ENCODE results near the gene SPATA3. TPM values are rescaled to one million over a fixed set of nuclear protein-coding genes. Genes with fewer than 3 reads are reported as not detected.

Gene SPATA3
- total and polyA plus RNA-seq, 4 donors = not detected

DNA sequence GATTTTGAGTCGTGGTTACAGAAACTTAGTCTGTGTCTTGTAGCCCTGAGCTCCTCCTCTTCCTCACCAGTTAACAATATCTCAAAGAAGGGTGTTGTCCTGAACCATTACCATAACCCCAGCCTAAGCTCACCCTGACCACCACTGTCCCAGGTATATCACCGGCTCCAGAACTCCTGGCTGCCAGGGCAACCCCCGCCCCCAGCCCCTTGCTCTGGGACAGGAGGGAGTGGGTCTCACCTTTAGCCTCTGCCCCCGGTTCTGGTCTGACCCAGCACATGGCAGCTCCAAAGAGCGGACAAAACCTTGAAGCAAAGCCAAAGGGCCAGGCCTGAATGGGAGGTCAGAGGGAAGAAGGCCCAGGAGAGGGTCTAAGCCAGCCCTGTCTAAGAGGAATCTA, 55.2 kb downstream of the SPATA3 start:
- TF ChIP-seq HNF4G (IDR thresholded peaks at IDR 0.05) = peak; percentile 14
- peak; percentile 44 to 72 for TF ChIP-seq RXRA (IDR thresholded peaks at IDR 0.05)
- peak; percentile 52 for TF ChIP-seq NR2F2 (IDR thresholded peaks at IDR 0.05)
- TF ChIP-seq, protein P1, sequence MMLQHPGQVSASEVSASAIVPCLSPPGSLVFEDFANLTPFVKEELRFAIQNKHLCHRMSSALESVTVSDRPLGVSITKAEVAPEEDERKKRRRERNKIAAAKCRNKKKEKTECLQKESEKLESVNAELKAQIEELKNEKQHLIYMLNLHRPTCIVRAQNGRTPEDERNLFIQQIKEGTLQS (IDR thresholded peaks at IDR 0.05) = no peak
- peak; percentile 54 to 59 for TF ChIP-seq HNF4A (conservative IDR thresholded peaks at IDR 0.05)
- Histone ChIP-seq H3K27me3 (ENCODE audit: control insufficient read depth in 4 of 4, insufficient read depth in 4 of 4, low read length in 3 of 4) (no peaks in the 10 kb centered on the region), H3K4me1 (ENCODE audit: control insufficient read depth in 4 of 4, insufficient read depth in 4 of 4, low read length in 3 of 4) (peaks cover 22 to 77% (median 67%) of the 10 kb centered on the region in 4 donors), H3K4me3 (ENCODE audit: low read depth in 1 of 3, low read length in 3 of 3) (no peak overlapping the region), H3K9ac (ENCODE audit: low read depth in 1 of 2, low read length in 2 of 2) (peak overlapping the region in 1 of 2 donors; percentile 64), H3K9me3 (ENCODE audit: control insufficient read depth in 4 of 4, low read length in 3 of 4) (no peaks in the 10 kb centered on the region), H3K36me3 (ENCODE audit: control insufficient read depth in 4 of 4, insufficient read depth in 3 of 4, low read depth in 1 of 4, low read length in 3 of 4) (peaks cover 0 to 7% (median 5%) of the 10 kb centered on the region in 4 donors), H3K27ac (ENCODE audit: low read depth in 1 of 2, low read length in 2 of 2) (peak overlapping the region; percentile 73 to 86)
- no peak for DNase-seq (ENCODE audit: low spot score)
- 28% methylated on average over 5 of the region's 5 CpGs for WGBS

GRCh38 chr2:231052494-231053451, 56.9 kb downstream of the SPATA3 start:
- peak overlapping the region; percentile 24 to 63 for H3K9ac ChIP-seq (ENCODE audit: low read depth in 1 of 2, low read length in 2 of 2)
- WGBS = 6% methylated on average over 62 of the region's 62 CpGs

More at GRCh38 chr2:231052494-231053451, 56.9 kb downstream of the SPATA3 start:
- Histone ChIP-seq H3K36me3 (ENCODE audit: control insufficient read depth in 4 of 4, insufficient read depth in 3 of 4, low read depth in 1 of 4, low read length in 3 of 4) (no peaks in the 10 kb centered on the region), H3K4me3 (ENCODE audit: low read depth in 1 of 3, low read length in 3 of 3) (peak overlapping the region; percentile 46 to 70 (median 66)), H3K4me1 (ENCODE audit: control insufficient read depth in 4 of 4, insufficient read depth in 4 of 4, low read length in 3 of 4) (peaks cover 13 to 68% (median 55%) of the 10 kb centered on the region in 4 donors), H3K9me3 (ENCODE audit: control insufficient read depth in 4 of 4, low read length in 3 of 4) (no peaks in the 10 kb centered on the region), H3K27me3 (ENCODE audit: control insufficient read depth in 4 of 4, insufficient read depth in 4 of 4, low read length in 3 of 4) (no peaks in the 10 kb centered on the region), H3K27ac (ENCODE audit: low read depth in 1 of 2, low read length in 2 of 2) (peak overlapping the region; percentile 69 to 77)
- peak in 1 of 2 donors; percentile 58 for TF ChIP-seq GABPA (IDR thresholded peaks at IDR 0.05 in 1 of 2, conservative IDR thresholded peaks at IDR 0.05 in 1 of 2)
- no peak for TF ChIP-seq NR2F2 (IDR thresholded peaks at IDR 0.05)
- TF ChIP-seq, protein P2, sequence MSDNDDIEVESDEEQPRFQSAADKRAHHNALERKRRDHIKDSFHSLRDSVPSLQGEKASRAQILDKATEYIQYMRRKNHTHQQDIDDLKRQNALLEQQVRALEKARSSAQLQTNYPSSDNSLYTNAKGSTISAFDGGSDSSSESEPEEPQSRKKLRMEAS (IDR thresholded peaks at IDR 0.05) = no peak
- no peak for TF ChIP-seq JUND (IDR thresholded peaks at IDR 0.05)
- TF ChIP-seq HNF4A (conservative IDR thresholded peaks at IDR 0.05) = peak in 1 of 2 donors; percentile 9
- no peak for TF ChIP-seq ZBTB33 (IDR thresholded peaks at IDR 0.05)
- TF ChIP-seq YY1 (IDR thresholded peaks at IDR 0.05) = peak; percentile 63
- TF ChIP-seq RXRA (IDR thresholded peaks at IDR 0.05) = no peak
- no peak for TF ChIP-seq TAF1 (conservative IDR thresholded peaks at IDR 0.05)
- TF ChIP-seq, protein P1 (IDR thresholded peaks at IDR 0.05) = no peak
- TF ChIP-seq CTCF (IDR thresholded peaks at IDR 0.05; ENCODE audit: low read depth, low read length, missing input control) = peak; percentile 88
- TF ChIP-seq HNF4G (IDR thresholded peaks at IDR 0.05) = no peak
- TF ChIP-seq RAD21 (IDR thresholded peaks at IDR 0.05) = peak; percentile 72 to 79
- no peak for TF ChIP-seq FOXA1 (IDR thresholded peaks at IDR 0.05)
- no peak for TF ChIP-seq EGR1 (IDR thresholded peaks at IDR 0.05; ENCODE audit: low read depth in 2 of 2)
- TF ChIP-seq SP1 (IDR thresholded peaks at IDR 0.05) = no peak
- peak; percentile 3 for TF ChIP-seq REST (IDR thresholded peaks at IDR 0.05)
- no peak for TF ChIP-seq FOXA2 (IDR thresholded peaks at IDR 0.05)
- peak; percentile 80 for DNase-seq (ENCODE audit: low spot score)

Measured in liver (tissue), 9 donors.